IMR-90 (cell line): ENCODE data around the gene EGLN1.

Experiments used
- CEBPB ChIP-seq: IDR thresholded peaks from 2 replicates; pipeline ENCODE4 v1.6.1; 2012; ENCODE audit warnings: low read depth, low read length, improper control_type of control experiment
- CHD1 ChIP-seq: IDR thresholded peaks from 2 replicates; pipeline ENCODE4 v1.6.1; 2012; ENCODE audit warnings: low read depth, low read length, improper control_type of control experiment
- CTCF ChIP-seq: conservative IDR thresholded peaks from 2 replicates; pipeline ENCODE4 v1.5.1; 2012; ENCODE audit warnings: mild to moderate bottlenecking, low read depth, low read length, improper control_type of control experiment
- MAFK ChIP-seq: IDR thresholded peaks from 2 replicates; pipeline ENCODE4 v1.6.1; 2012; ENCODE audit warnings: low read depth, low read length, improper control_type of control experiment
- MAZ ChIP-seq: IDR thresholded peaks from 2 replicates; pipeline ENCODE4 v1.6.1; 2012; ENCODE audit warnings: low read depth, mild to moderate bottlenecking, low read length, improper control_type of control experiment, moderate library complexity, borderline replicate concordance
- NFE2L2 ChIP-seq: fragments of 150-350 bp; IDR thresholded peaks from 2 replicates; pipeline ENCODE4 v1.6.1; 2016; ENCODE audit warnings: low read depth, mild to moderate bottlenecking, low read length
- POLR2A ChIP-seq: IDR thresholded peaks from 2 replicates; pipeline ENCODE4 v1.6.1; 2012; ENCODE audit warnings: mild to moderate bottlenecking, low read depth, low read length
- RAD21 ChIP-seq: IDR thresholded peaks from 2 replicates; pipeline ENCODE4 v1.6.1; 2012; ENCODE audit warnings: low read length, improper control_type of control experiment
- RCOR1 ChIP-seq: IDR thresholded peaks from 2 replicates; pipeline ENCODE4 v1.6.1; 2012; ENCODE audit warnings: mild to moderate bottlenecking, low read length, improper control_type of control experiment; ENCODE audit not compliant: insufficient replicate concordance
- RFX5 ChIP-seq: IDR thresholded peaks from 2 replicates; pipeline ENCODE4 v1.8.0; 2012; ENCODE audit warnings: low read depth, mild to moderate bottlenecking, low read length, moderate library complexity
- SMC3 ChIP-seq: fragments of 150-350 bp; IDR thresholded peaks from 2 replicates; pipeline ENCODE4 v1.6.1; 2016; ENCODE audit warnings: low read depth, mild to moderate bottlenecking, antibody characterized with exemption, low read length, moderate library complexity

GRCh38 chr1:231428377-231428776 is 6.3 kb upstream of the EGLN1 start:
- TF ChIP-seq CTCF (no peak), CHD1 (no peak), MAZ (no peak), POLR2A (no peak), NFE2L2 (no peak), RCOR1 (no peak), CEBPB (no peak), RFX5 (no peak), SMC3 (no peak), RAD21 (no peak), MAFK (no peak)
